GM10266 (cell line): Measurements from ENCODE around the gene TBL2.

Experiments used
- DNase-seq: peaks from one replicate; pipeline ENCODE4 v3.0.0; 2012; ENCODE audit errors: extremely low spot score
- CTCF ChIP-seq: IDR thresholded peaks from 2 replicates; pipeline ENCODE4 v1.5.1; 2012; ENCODE audit warnings: mild to moderate bottlenecking, low read depth; ENCODE audit not compliant: control insufficient read depth, insufficient read depth; ENCODE audit errors: missing control alignments

Gene TBL2

GRCh38 chr7:73578342-73579128 is at the start of gene TBL2:
TBL2 (minus strand) TSS chr7:73578579; CDS start chr7:73578549, 30 bp downstream.
- DNase-seq, result peak; percentile 100
- peak; percentile 45 for TF ChIP-seq CTCF

GRCh38 chr7:73626814-73627213 is 48.4 kb upstream of the TBL2 start:
- TF ChIP-seq CTCF, result no peak
- no peak for DNase-seq

- no peak for DNase-seq
- TF ChIP-seq CTCF, result no peak
Observed at GRCh38 chr7:73625276-73625675, 46.9 kb upstream of the TBL2 start.

GRCh38 chr7:73624669-73625001 is 46.3 kb upstream of the TBL2 start:
- TF ChIP-seq CTCF, result no peak
- no peak for DNase-seq

GRCh38 chr7:73623798-73624668 is 45.7 kb upstream of the TBL2 start, which contains the start of gene MLXIPL:
MLXIPL (minus strand) TSS chr7:73624522; CDS start chr7:73624492, 30 bp downstream.
- TF ChIP-seq CTCF, result no peak
- DNase-seq, result peak; percentile 65

- no peak for TF ChIP-seq CTCF
- no peak for DNase-seq
Observed at GRCh38 chr7:73622909-73623797, 44.8 kb upstream of the TBL2 start.
